ENCODE results near the gene TRIM62. TPM values are rescaled to one million over a fixed set of nuclear protein-coding genes. Genes with fewer than 3 reads are reported as not detected.

The TRIM62 gene
- 0.37 and 0.95 TPM in 2 replicates for total RNA-seq (2014; rRNA removed; shearing (Covaris generic))
- 1.0 and 3.6 TPM in 2 replicates for polyA plus RNA-seq (2014; cell fraction: nucleus; rRNA removed)

GRCh38 chr1:33181921-33182341 lies at the start of gene TRIM62:
Gene TRIM62, minus strand, starts transcription at chr1:33182043. Its CDS starts 611 bp downstream, at chr1:33181432.
- DNase-seq (ENCODE audit: extremely low read depth, low read depth), result peak; percentile 59

- DNase-seq (ENCODE audit: extremely low read depth, low read depth), result no peak
These were observed 49.3 kb upstream of the TRIM62 start for GRCh38 chr1:33231166-33231565.

GRCh38 chr1:33228935-33229487 lies 47.2 kb upstream of the TRIM62 start:
- no peak for DNase-seq (ENCODE audit: extremely low read depth, low read depth)

- DNase-seq (ENCODE audit: extremely low read depth, low read depth), result no peak
These were observed 43.7 kb upstream of the TRIM62 start for GRCh38 chr1:33225586-33225985.

GRCh38 chr1:33224166-33224707 lies 42.4 kb upstream of the TRIM62 start:
- DNase-seq (ENCODE audit: extremely low read depth, low read depth), result no peak

- DNase-seq (ENCODE audit: extremely low read depth, low read depth), result no peak
These were observed 40.5 kb upstream of the TRIM62 start for GRCh38 chr1:33222381-33222780.

- DNase-seq (ENCODE audit: extremely low read depth, low read depth), result no peak
These were observed 39.5 kb upstream of the TRIM62 start for GRCh38 chr1:33221385-33221758.

GRCh38 chr1:33220676-33221384 lies 39.0 kb upstream of the TRIM62 start:
- no peak for DNase-seq (ENCODE audit: extremely low read depth, low read depth)

GRCh38 chr1:33219886-33220661 lies 38.2 kb upstream of the TRIM62 start:
- no peak for DNase-seq (ENCODE audit: extremely low read depth, low read depth)

GRCh38 chr1:33211972-33212371 lies 30.1 kb upstream of the TRIM62 start:
- no peak for DNase-seq (ENCODE audit: extremely low read depth, low read depth)

- no peak for DNase-seq (ENCODE audit: extremely low read depth, low read depth)
These were observed 24.5 kb upstream of the TRIM62 start for GRCh38 chr1:33206340-33206739.

GRCh38 chr1:33195556-33195955 lies 13.7 kb upstream of the TRIM62 start:
- no peak for DNase-seq (ENCODE audit: extremely low read depth, low read depth)

GRCh38 chr1:33191731-33192275 lies 10.0 kb upstream of the TRIM62 start:
- no peak for DNase-seq (ENCODE audit: extremely low read depth, low read depth)

GRCh38 chr1:33190701-33191100 lies 8.9 kb upstream of the TRIM62 start:
- no peak for DNase-seq (ENCODE audit: extremely low read depth, low read depth)

- DNase-seq (ENCODE audit: extremely low read depth, low read depth), result no peak
These were observed 6.9 kb upstream of the TRIM62 start for GRCh38 chr1:33188572-33189275.

- DNase-seq (ENCODE audit: extremely low read depth, low read depth), result no peak
These were observed 5.1 kb upstream of the TRIM62 start for GRCh38 chr1:33186936-33187335.

GRCh38 chr1:33185541-33185940 lies 3.7 kb upstream of the TRIM62 start:
- DNase-seq (ENCODE audit: extremely low read depth, low read depth), result no peak

- no peak for DNase-seq (ENCODE audit: extremely low read depth, low read depth)
These were observed 1.5 kb upstream of the TRIM62 start for GRCh38 chr1:33183306-33183705.

GRCh38 chr1:33182896-33183295 lies 1.1 kb upstream of the TRIM62 start:
- no peak for DNase-seq (ENCODE audit: extremely low read depth, low read depth)

GRCh38 chr1:33182401-33182841 lies 578 bp upstream of the TRIM62 start:
- DNase-seq (ENCODE audit: extremely low read depth, low read depth), result no peak

All from NCI-H460 (cell line).